NCI-H82 treated with DMSO at 0.1 percent for 48 hours (cell line): ENCODE measurements around the gene HNRNPUL1.
A peak's percentile ranks its signal among the peaks of the same experiment; 100 is the strongest.

ENCODE experiments used
- DNase-seq: peaks from one replicate; lab custom pipeline; 2025; ENCODE audit not compliant: unreplicated experiment; lab: John Stamatoyannopoulos, UW

HNRNPUL1 gene

GRCh38 chr19:41351339-41352245 lies 87.4 kb downstream of the HNRNPUL1 start:
- no peak for DNase-seq

- DNase-seq, result no peak
These were observed 88.1 kb downstream of the HNRNPUL1 start for GRCh38 chr19:41352279-41352608.

- no peak for DNase-seq
These were observed 88.7 kb downstream of the HNRNPUL1 start for GRCh38 chr19:41352609-41353465.

- DNase-seq, result peak; percentile 46
These were observed 89.5 kb downstream of the HNRNPUL1 start, which contains the start of gene TGFB1 for GRCh38 chr19:41353466-41354342. TSS of gene TGFB1 (minus strand) at chr19:41353922. CDS start at chr19:41353044, 878 bp downstream.

GRCh38 chr19:41354343-41354953 lies 90.3 kb downstream of the HNRNPUL1 start:
- no peak for DNase-seq

- no peak for DNase-seq
These were observed 90.9 kb downstream of the HNRNPUL1 start for GRCh38 chr19:41355035-41355434.

GRCh38 chr19:41355802-41356201 lies 91.6 kb downstream of the HNRNPUL1 start:
- DNase-seq, result no peak

- no peak for DNase-seq
These were observed 93.0 kb downstream of the HNRNPUL1 start for GRCh38 chr19:41356984-41357739.
